ENCODE results near the gene RET. TPM values are rescaled to one million over a fixed set of nuclear protein-coding genes. Genes with fewer than 3 reads are reported as not detected.
A peak's percentile ranks its signal among the peaks of the same experiment; 100 is the strongest.

RET gene
- total and polyA plus RNA-seq, 4 donors, result 0.25 to 2.5 (median 0.29) TPM; not detected in 1

DNA sequence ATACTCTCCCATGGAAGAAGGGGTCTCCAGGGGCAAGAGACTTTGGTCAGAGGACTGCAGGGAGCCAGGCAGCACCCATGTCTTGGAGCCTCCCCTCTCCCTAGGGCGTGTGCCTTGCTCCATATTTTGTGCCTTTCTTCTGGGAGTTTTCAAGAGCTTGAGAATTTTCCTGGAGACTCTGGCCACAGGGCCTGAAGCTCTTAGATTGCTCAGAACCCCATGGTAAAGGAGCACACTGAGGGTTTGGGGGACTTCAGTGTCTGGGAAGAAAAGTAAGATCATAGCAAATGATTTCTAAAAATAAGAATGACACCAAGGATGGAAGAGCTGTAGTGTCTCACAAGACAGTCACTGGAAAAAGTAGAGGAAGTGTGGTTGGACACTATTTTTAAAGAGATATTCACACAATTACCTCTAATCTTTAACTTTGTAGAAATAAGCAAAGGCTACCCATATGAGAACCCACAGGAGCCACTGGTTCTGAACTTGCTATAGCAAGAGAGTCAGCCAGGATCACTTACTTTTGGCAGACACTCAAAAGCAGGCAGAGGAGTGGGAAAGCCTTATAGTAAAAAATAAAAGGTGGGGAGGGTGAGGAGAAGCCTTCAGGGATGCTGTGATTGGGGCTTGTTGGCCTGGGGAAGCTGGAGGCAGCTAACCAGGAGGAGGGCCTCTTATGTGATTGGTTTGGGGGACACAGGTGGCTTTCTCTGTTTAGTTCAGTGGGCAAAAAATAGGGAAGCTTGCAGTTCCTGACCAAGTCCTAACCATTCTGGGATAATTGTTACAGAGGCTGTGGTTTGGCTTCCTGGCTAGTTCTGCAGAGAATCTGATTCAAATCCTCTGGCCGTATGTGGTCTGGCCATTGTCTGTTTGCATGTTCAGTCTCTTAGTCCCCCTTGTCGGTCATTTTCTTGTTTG is 56.3 kb downstream of the RET start:
- 76 to 85% methylated on average over 3 of the region's 3 CpGs for WGBS, 2 donors
- DNase-seq (no peak), ATAC-seq (ENCODE audit: low FRiP score) (no peak)
- H3K27me3 ChIP-seq (ENCODE audit: control insufficient read depth in 1 of 2, insufficient read depth in 2 of 2, low read length in 1 of 2), result no peaks in the 10 kb centered on the region
- H3K9me3 ChIP-seq (ENCODE audit: control insufficient read depth, low read length), result no peaks in the 10 kb centered on the region
- H3K27ac ChIP-seq (ENCODE audit: low read depth in 1 of 2, low read length in 2 of 2), result no peak overlapping the region
- H3K4me3 ChIP-seq (ENCODE audit: low read length in 2 of 2), result no peak overlapping the region
- H3K36me3 ChIP-seq (ENCODE audit: control insufficient read depth in 1 of 2, insufficient read depth in 2 of 2, low read length in 1 of 2), result no peaks in the 10 kb centered on the region
- intact Hi-C loops (cut with DNase I), result loop anchor here in 1 of 2 donors (10.0 kb wide), 1 partner anchor 348 kb away; the partner anchor contains the start of gene BMS1
- no peaks in the 10 kb centered on the region for H3K4me1 ChIP-seq (ENCODE audit: control insufficient read depth in 1 of 2, insufficient read depth in 2 of 2, low read length in 2 of 2)

GRCh38 chr10:43134126-43134905 is 57.4 kb downstream of the RET start:
- 94 to 95% methylated on average over 5 of the region's 5 CpGs for WGBS, 2 donors
- Histone ChIP-seq H3K4me1 (ENCODE audit: control insufficient read depth in 1 of 2, insufficient read depth in 2 of 2, low read length in 2 of 2) (no peaks in the 10 kb centered on the region), H3K27ac (ENCODE audit: low read depth in 1 of 2, low read length in 2 of 2) (no peak overlapping the region), H3K27me3 (ENCODE audit: control insufficient read depth in 1 of 2, insufficient read depth in 2 of 2, low read length in 1 of 2) (no peaks in the 10 kb centered on the region), H3K36me3 (ENCODE audit: control insufficient read depth in 1 of 2, insufficient read depth in 2 of 2, low read length in 1 of 2) (no peaks in the 10 kb centered on the region), H3K9me3 (ENCODE audit: control insufficient read depth, low read length) (no peaks in the 10 kb centered on the region), H3K4me3 (ENCODE audit: low read length in 2 of 2) (no peak overlapping the region)
- intact Hi-C loops (cut with DNase I), result loop anchor here in 1 of 2 donors (10.0 kb wide), 1 partner anchor 350 kb away; the partner anchor contains the start of gene BMS1
- ATAC-seq (ENCODE audit: low FRiP score), result no peak
- no peak for DNase-seq

DNA sequence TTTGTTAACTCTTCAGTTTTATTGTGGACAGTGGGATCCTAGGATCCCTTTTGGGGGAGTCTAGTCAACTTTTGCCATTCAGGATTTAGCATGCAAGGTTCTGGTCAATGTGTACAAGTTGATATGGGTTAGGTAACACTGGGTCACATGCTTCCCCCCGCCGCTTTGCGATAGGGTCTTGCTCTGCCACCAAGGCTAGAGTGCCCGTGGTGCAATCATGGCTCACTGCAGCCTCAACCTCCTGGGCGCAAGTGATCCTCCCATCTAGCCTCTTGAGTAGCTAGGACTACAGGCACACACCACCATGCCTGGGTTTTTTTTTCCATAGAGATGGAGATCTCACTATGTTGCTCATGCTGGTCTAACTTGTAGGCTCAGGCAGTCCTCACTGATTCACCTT is 58.2 kb downstream of the RET start:
- Histone ChIP-seq H3K4me1 (ENCODE audit: control insufficient read depth in 1 of 2, insufficient read depth in 2 of 2, low read length in 2 of 2) (no peaks in the 10 kb centered on the region), H3K36me3 (ENCODE audit: control insufficient read depth in 1 of 2, insufficient read depth in 2 of 2, low read length in 1 of 2) (no peaks in the 10 kb centered on the region), H3K27ac (ENCODE audit: low read depth in 1 of 2, low read length in 2 of 2) (no peak overlapping the region), H3K27me3 (ENCODE audit: control insufficient read depth in 1 of 2, insufficient read depth in 2 of 2, low read length in 1 of 2) (no peaks in the 10 kb centered on the region), H3K9me3 (ENCODE audit: control insufficient read depth, low read length) (no peaks in the 10 kb centered on the region), H3K4me3 (ENCODE audit: low read length in 2 of 2) (no peak overlapping the region)
- WGBS, 2 donors, result 87 to 97% methylated on average over 5 of the region's 5 CpGs
- no peak for DNase-seq
- intact Hi-C loops (cut with DNase I), result loop anchor here in 1 of 2 donors (10.0 kb wide), 1 partner anchor 350 kb away; the partner anchor contains the start of gene BMS1
- ATAC-seq (ENCODE audit: low FRiP score), result no peak

DNA sequence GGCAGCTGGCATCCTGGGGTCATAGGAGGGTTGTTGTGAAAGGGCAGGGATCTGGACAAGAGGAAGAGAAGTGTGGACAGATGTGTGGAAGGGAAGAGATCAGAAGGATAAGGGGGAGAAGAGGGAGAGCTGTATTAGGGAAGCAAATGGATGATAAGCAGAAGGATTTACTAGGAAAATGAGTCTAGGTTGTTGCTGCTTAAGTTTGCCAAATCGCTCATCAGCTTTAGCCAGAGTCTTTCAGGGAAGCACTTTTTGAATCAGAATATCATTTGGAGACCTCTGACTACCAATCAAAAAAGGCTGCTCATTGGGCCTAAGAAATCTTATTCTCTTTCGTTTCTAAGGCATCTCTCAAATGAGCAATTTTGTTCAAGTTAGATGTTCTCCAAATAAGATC is 58.8 kb downstream of the RET start:
- no peaks in the 10 kb centered on the region for H3K4me1 ChIP-seq (ENCODE audit: control insufficient read depth in 1 of 2, insufficient read depth in 2 of 2, low read length in 2 of 2)
- no peak for ATAC-seq (ENCODE audit: low FRiP score)
- H3K36me3 ChIP-seq (ENCODE audit: control insufficient read depth in 1 of 2, insufficient read depth in 2 of 2, low read length in 1 of 2), result no peaks in the 10 kb centered on the region
- no peak for DNase-seq
- H3K27ac ChIP-seq (ENCODE audit: low read depth in 1 of 2, low read length in 2 of 2), result no peak overlapping the region
- H3K4me3 ChIP-seq (ENCODE audit: low read length in 2 of 2), result no peak overlapping the region
- intact Hi-C loops (cut with DNase I), result loop anchor here in 1 of 2 donors (10.0 kb wide), 1 partner anchor 351 kb away; the partner anchor contains the start of gene BMS1
- no peaks in the 10 kb centered on the region for H3K9me3 ChIP-seq (ENCODE audit: control insufficient read depth, low read length)
- H3K27me3 ChIP-seq (ENCODE audit: control insufficient read depth in 1 of 2, insufficient read depth in 2 of 2, low read length in 1 of 2), result no peaks in the 10 kb centered on the region
- 94 to 96% methylated on average over 2 of the region's 2 CpGs for WGBS, 2 donors

GRCh38 chr10:43136432-43136831 is 59.6 kb downstream of the RET start:
- intact Hi-C loops (cut with DNase I), result loop anchor here in 1 of 2 donors (10.0 kb wide), 1 partner anchor 352 kb away; the partner anchor contains the start of gene BMS1
- no peak for ATAC-seq (ENCODE audit: low FRiP score)

DNA sequence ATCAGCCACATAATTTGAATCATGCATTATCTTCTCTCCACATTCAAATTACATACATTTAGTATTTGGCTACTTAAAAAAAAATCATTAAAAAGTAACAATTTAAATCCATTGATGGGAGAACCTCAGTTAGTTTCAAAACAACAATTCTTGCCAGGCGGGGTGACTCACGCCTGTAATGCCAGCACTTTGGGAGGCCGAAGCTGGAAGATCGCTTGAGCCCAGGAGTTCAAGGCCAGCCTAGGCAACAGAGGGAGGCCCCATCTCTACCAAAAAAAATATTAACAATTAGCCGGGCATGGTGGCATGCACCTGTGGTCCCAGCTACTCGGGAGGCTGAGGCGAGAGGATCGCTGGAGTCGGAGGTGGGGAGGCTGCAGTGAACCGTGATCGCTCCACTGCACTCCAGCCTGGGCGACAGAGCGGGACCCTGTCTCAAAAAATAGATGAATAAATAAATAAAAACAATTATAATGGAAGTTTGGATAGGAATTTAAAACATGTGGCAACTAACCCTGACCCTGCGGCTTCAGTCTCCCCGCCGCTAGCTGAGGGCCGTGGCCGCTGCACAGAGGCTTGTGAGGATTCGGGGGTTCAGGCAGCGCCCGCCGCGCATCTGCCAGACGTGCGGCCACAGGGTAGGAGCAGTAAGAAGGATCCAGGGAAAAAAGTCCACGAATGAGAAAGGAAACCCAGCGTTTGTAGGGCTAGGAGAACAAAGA is 60.3 kb downstream of the RET start:
- Histone ChIP-seq H3K9me3 (ENCODE audit: control insufficient read depth, low read length) (no peaks in the 10 kb centered on the region), H3K4me3 (ENCODE audit: low read length in 2 of 2) (peak overlapping the region; percentile 89 to 96), H3K27me3 (ENCODE audit: control insufficient read depth in 1 of 2, insufficient read depth in 2 of 2, low read length in 1 of 2) (no peaks in the 10 kb centered on the region), H3K36me3 (ENCODE audit: control insufficient read depth in 1 of 2, insufficient read depth in 2 of 2, low read length in 1 of 2) (no peaks in the 10 kb centered on the region), H3K4me1 (ENCODE audit: control insufficient read depth in 1 of 2, insufficient read depth in 2 of 2, low read length in 2 of 2) (no peaks in the 10 kb centered on the region), H3K27ac (ENCODE audit: low read depth in 1 of 2, low read length in 2 of 2) (peak overlapping the region; percentile 88 to 89)
- ATAC-seq (ENCODE audit: low FRiP score), result no peak
- intact Hi-C loops (cut with DNase I), result loop anchor here in 1 of 2 donors (10.0 kb wide), 1 partner anchor 352 kb away; the partner anchor contains the start of gene BMS1
- 32 to 37% methylated on average over 27 of the region's 27 CpGs for WGBS, 2 donors
- DNase-seq, result no peak

More at GRCh38 chr10:43136432-43136831, 59.6 kb downstream of the RET start:
- DNase-seq, result no peak
- H3K36me3 ChIP-seq (ENCODE audit: control insufficient read depth in 1 of 2, insufficient read depth in 2 of 2, low read length in 1 of 2), result no peaks in the 10 kb centered on the region
- H3K4me1 ChIP-seq (ENCODE audit: control insufficient read depth in 1 of 2, insufficient read depth in 2 of 2, low read length in 2 of 2), result no peaks in the 10 kb centered on the region
- no peaks in the 10 kb centered on the region for H3K9me3 ChIP-seq (ENCODE audit: control insufficient read depth, low read length)
- 96 to 97% methylated on average over 5 of the region's 5 CpGs for WGBS, 2 donors
- no peak overlapping the region for H3K4me3 ChIP-seq (ENCODE audit: low read length in 2 of 2)
- no peak overlapping the region for H3K27ac ChIP-seq (ENCODE audit: low read depth in 1 of 2, low read length in 2 of 2)
- H3K27me3 ChIP-seq (ENCODE audit: control insufficient read depth in 1 of 2, insufficient read depth in 2 of 2, low read length in 1 of 2), result no peaks in the 10 kb centered on the region

DNA sequence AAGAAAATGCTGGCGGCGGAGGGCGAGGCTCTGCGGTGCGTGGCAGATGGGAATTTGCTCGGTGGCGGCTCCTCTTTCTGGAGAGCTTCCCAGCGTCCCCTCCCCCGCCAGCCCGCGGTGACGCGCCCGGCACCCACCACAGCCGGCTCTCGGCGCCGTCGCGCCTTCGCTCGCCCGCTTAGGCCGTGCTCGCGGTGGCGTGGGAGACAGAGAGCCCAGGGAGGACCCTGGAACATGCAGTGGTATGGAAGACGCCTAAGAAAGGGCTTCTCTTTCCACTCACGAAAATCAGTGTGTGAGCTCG is 60.8 kb downstream of the RET start:
- Histone ChIP-seq H3K27ac (ENCODE audit: low read depth in 1 of 2, low read length in 2 of 2) (peak overlapping the region; percentile 88 to 89), H3K4me1 (ENCODE audit: control insufficient read depth in 1 of 2, insufficient read depth in 2 of 2, low read length in 2 of 2) (no peaks in the 10 kb centered on the region), H3K4me3 (ENCODE audit: low read length in 2 of 2) (peak overlapping the region; percentile 89 to 96), H3K9me3 (ENCODE audit: control insufficient read depth, low read length) (no peaks in the 10 kb centered on the region), H3K36me3 (ENCODE audit: control insufficient read depth in 1 of 2, insufficient read depth in 2 of 2, low read length in 1 of 2) (no peaks in the 10 kb centered on the region), H3K27me3 (ENCODE audit: control insufficient read depth in 1 of 2, insufficient read depth in 2 of 2, low read length in 1 of 2) (no peaks in the 10 kb centered on the region)
- DNase-seq, result peak; percentile 68 to 89
- intact Hi-C loops (cut with DNase I), result loop anchor here in 1 of 2 donors (10.0 kb wide), 1 partner anchor 353 kb away; the partner anchor contains the start of gene BMS1
- peak; percentile 82 for ATAC-seq (ENCODE audit: low FRiP score)
- 0 to 1% methylated on average over 16 to 30 of the region's 30 CpGs for WGBS, 2 donors

Data from aorta (tissue), 5 donors.